ENCODE results near the gene FUZ.

- TF ChIP-seq CTCF (IDR thresholded peaks at IDR 0.05) (no peak), POLR2A (IDR thresholded peaks at IDR 0.05) (no peak)
Observed at GRCh38 chr19:49761625-49762311, 51.3 kb downstream of the FUZ start.
